Upper lobe of right lung (tissue), 1 donor: Measurements from ENCODE around the gene TBRG4. TPM values are rescaled to one million over a fixed set of nuclear protein-coding genes. Genes with fewer than 3 reads are reported as not detected.

Experiments used
- ATAC-seq: fragments of 200-7000 bp; cut with Tn5 transposase; one replicate; pipeline ENCODE4 v1.9.1; 2020; ENCODE audit warnings: mild to moderate bottlenecking, moderate library complexity
- DNase-seq: peaks from one replicate; pipeline ENCODE4 v3.0.0-alpha.2; 2020
- H3K27ac ChIP-seq: fragments of 200-600 bp; one replicate; pipeline ENCODE4 v1.8.0; 2022
- H3K27me3 ChIP-seq: fragments of 200-600 bp; one replicate; pipeline ENCODE4 v1.8.0; 2022; ENCODE audit warnings: mild to moderate bottlenecking
- H3K36me3 ChIP-seq: fragments of 200-600 bp; one replicate; pipeline ENCODE4 v1.8.0; 2022
- H3K4me1 ChIP-seq: fragments of 200-600 bp; one replicate; pipeline ENCODE4 v1.8.0; 2022
- H3K4me3 ChIP-seq: fragments of 200-600 bp; one replicate; pipeline ENCODE4 v1.8.0; 2022; ENCODE audit warnings: mild to moderate bottlenecking
- H3K9me3 ChIP-seq: fragments of 200-600 bp; one replicate; pipeline ENCODE4 v1.8.0; 2022
- intact Hi-C: fragments of 100-400 bp; cut with DNase I; formaldehyde crosslinking; loops from one replicate; pipeline ENCODE4 v1.11.0; 2022
- total RNA-seq: library from RNA; stranded (reverse); fragmentation: NEBNext Ultra II Directional; extraction: Animal tissue kit (Norgen Biotek cat#: 25700); gene quantifications from one replicate; pipeline ENCODE4 v1.2.1, GENCODE V29; 2021
- TF ChIP-seq, protein P1 (sequence below): fragments of 200-600 bp; IDR thresholded peaks from one replicate; pipeline ENCODE4 v1.8.0; 2022; ENCODE audit warnings: antibody characterized with exemption
- donor health status: DM: no; HTN: yes; CAD: no; lungs with severe emphysema.

Gene TBRG4
- total RNA-seq, 1 donor from 2014 or later = 59.4 TPM

DNA sequence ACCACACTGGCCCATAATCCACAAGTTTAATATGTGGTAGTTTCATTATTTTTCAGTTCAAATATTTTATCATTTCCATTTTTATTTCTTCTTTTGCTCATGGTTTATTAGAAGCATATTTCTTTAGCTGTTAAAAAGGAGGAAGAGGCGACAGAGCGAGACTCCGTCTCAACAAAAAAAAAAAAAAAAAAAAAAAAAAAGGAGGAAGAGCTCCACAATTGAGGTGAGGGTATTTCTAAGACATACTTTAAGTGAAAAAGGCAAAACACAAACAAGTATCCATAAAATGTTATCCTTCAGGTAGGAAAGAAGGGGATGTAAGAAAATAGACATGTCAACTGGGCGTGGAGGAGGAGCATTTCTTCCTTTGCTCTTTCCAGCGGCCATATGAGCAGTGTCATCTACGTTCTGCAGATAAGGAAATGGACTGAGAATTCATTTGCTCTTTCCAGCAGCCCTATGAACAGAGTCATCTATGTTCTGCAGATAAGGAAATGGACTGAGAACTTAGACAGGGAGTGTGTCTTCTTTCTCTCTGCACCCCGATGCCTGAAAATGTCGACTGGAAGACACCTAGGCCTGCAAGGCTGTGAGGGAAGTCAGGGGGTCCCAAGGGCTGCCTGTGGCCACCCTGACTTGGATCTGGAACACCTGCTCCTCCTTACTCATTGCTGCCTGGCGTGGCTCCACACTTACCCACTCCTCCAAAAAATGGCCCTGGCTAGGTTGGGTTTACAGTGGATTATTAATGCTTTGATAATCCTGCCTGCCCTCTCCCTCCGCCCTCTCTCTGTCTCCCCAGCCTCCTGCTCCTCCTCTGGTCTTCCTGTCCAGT is 27.2 kb upstream of the TBRG4 start:
- Histone ChIP-seq H3K27ac (no peak overlapping the region), H3K9me3 (no peaks in the 10 kb centered on the region), H3K27me3 (no peaks in the 10 kb centered on the region), H3K4me1 (no peaks in the 10 kb centered on the region), H3K4me3 (no peak overlapping the region), H3K36me3 (no peaks in the 10 kb centered on the region)
- DNase-seq = no peak
- TF ChIP-seq, protein P1, sequence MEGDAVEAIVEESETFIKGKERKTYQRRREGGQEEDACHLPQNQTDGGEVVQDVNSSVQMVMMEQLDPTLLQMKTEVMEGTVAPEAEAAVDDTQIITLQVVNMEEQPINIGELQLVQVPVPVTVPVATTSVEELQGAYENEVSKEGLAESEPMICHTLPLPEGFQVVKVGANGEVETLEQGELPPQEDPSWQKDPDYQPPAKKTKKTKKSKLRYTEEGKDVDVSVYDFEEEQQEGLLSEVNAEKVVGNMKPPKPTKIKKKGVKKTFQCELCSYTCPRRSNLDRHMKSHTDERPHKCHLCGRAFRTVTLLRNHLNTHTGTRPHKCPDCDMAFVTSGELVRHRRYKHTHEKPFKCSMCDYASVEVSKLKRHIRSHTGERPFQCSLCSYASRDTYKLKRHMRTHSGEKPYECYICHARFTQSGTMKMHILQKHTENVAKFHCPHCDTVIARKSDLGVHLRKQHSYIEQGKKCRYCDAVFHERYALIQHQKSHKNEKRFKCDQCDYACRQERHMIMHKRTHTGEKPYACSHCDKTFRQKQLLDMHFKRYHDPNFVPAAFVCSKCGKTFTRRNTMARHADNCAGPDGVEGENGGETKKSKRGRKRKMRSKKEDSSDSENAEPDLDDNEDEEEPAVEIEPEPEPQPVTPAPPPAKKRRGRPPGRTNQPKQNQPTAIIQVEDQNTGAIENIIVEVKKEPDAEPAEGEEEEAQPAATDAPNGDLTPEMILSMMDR = no peak
- intact Hi-C loops = no loop called here
- ATAC-seq = no peak

DNA sequence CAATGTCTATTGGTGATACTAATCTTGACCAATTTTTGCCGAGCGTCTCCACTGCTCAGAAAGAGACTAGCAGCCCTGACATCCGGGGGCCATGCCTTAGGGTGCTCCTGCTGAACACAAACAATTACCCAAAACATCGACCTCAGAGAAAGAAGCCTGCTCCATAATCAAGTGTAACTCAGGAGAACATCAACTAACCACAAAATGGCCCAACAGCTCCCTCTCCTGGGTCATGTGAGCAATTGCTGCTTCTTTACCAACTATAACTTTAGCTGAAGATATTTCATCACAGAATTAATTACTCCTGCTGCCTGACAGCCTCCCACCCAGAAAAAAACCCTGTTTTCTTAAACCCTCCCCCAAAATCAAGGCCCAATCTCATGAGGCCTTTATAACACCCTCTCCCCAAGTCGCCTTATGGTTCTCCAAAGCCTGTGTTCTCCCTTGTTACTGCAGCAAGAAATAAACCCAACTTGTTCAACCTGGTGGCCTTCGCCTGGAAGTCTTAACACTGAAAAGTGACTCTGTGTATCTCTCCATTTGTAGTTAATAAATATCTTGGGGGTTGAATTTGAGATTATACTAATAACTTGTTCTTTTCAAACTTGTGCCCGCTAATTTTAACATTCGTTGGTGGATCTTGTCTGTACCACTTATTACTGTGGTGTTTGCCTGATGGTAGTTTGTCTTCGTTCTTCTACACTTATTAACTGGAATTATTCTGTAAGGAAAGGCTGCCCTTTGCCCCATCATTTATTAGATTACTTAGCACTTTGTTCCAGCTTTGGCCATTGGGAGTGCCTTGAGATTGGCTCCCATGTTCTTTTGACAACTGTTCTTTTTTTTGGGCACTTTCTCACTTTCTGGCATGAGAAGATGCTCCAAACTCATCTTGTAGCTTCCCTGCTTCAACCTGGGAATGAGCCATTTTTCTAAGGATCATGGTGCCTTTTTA is 24.9 kb upstream of the TBRG4 start:
- intact Hi-C loops = no loop called here
- Histone ChIP-seq H3K9me3 (no peaks in the 10 kb centered on the region), H3K27ac (no peak overlapping the region), H3K36me3 (no peaks in the 10 kb centered on the region), H3K4me1 (no peaks in the 10 kb centered on the region), H3K27me3 (no peaks in the 10 kb centered on the region), H3K4me3 (no peak overlapping the region)
- TF ChIP-seq, protein P1 = peak; percentile 92
- DNase-seq (no peak), ATAC-seq (peak; percentile 87)

DNA sequence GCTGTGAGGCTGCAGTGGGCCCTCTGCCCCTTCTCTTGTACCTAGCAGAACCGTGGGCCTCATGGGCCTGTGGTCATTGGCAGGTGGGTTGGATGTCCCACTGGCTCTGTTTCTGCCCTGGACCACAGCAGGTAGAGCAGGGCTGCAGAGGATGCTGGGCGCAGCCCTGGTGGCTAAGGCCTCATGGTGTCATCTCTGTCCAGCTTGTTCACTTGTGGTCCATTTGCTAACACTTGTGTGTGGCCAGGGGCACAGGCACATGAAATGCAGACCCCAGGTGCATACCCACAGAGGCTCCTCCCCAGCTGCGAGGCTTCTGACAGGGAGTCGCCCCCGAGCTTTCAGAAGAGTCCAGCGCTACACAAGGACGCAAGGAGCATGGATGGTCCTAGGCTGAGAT is 22.4 kb upstream of the TBRG4 start:
- TF ChIP-seq, protein P1 = no peak
- DNase-seq = no peak
- no peaks in the 10 kb centered on the region for H3K4me1 ChIP-seq
- no peaks in the 10 kb centered on the region for H3K27me3 ChIP-seq
- no peak for ATAC-seq
- no peak overlapping the region for H3K27ac ChIP-seq
- no peak overlapping the region for H3K4me3 ChIP-seq
- H3K9me3 ChIP-seq = no peaks in the 10 kb centered on the region
- intact Hi-C loops = no loop called here
- H3K36me3 ChIP-seq = no peaks in the 10 kb centered on the region

DNA sequence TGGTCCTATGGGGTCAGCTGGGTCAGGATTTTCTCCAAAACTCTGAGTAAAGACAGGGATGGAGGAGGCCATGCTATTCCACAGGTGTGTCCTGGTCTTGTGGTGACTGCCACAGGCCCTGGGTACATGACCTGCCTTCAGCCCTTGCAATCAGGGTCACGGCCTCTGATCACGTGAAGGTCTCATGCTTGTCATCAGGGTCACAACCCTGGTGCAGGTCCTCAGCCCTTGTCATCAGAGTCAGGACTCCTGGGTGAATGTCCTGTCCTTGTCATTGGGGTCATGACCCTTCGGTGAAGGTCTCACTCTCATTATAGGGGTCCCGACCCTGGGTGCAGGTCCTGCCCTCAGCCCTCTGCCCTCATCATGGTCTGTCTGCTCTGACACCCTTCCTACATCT is 21.9 kb upstream of the TBRG4 start:
- no peak overlapping the region for H3K27ac ChIP-seq
- intact Hi-C loops = no loop called here

DNA sequence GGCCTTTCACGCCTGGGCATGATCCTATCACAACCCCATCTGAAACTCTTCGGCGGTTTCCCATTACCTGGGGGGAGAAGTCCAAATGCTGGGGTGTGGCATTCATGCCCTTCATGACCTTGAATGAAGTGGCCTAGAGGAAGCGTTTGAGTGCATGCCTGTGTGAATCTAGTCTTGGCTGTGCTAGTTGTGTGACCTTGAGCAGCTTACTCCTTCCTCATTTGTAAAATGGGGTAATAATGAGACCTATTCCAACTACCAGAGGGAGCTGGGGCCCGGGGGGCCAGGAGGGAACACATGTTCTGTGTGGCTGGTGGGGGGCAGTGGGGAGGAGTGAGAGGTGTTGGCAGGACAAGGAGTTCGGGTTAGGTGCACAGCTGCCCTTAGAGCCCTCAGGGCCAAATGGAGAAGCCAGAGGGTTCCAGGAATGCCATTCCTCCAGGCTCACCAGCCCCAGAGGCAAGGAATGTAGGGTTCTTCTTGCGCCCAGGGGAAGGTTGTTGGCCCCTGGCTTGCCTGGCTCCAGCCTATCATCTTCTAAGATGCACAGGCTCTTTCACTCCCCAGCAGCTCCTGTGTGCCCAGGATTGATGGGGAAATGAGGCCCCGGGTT is 21.3 kb upstream of the TBRG4 start:
- intact Hi-C loops = no loop called here
- Histone ChIP-seq H3K27me3 (no peaks in the 10 kb centered on the region), H3K9me3 (no peaks in the 10 kb centered on the region), H3K4me3 (no peak overlapping the region), H3K27ac (no peak overlapping the region), H3K4me1 (no peaks in the 10 kb centered on the region), H3K36me3 (no peaks in the 10 kb centered on the region)
- TF ChIP-seq, protein P1 = no peak
- DNase-seq (no peak), ATAC-seq (no peak)

More for the DNA sequence above, 21.9 kb upstream of the TBRG4 start:
- Histone ChIP-seq H3K4me3 (no peak overlapping the region), H3K9me3 (no peaks in the 10 kb centered on the region), H3K4me1 (no peaks in the 10 kb centered on the region), H3K27me3 (no peaks in the 10 kb centered on the region), H3K36me3 (no peaks in the 10 kb centered on the region)
- no peak for ATAC-seq
- TF ChIP-seq, protein P1 = no peak
- DNase-seq = no peak
